Occipital lobe (tissue), 2 donors: ENCODE measurements around the gene CFAP157. TPM values are rescaled to one million over a fixed set of nuclear protein-coding genes. Genes with fewer than 3 reads are reported as not detected.

Experiments
- DNase-seq: peaks from one replicate; lab custom pipeline; 2025; lab: John Stamatoyannopoulos, UW
- total RNA-seq: library from RNA; depleted of rRNA; stranded (reverse); fragments of >200 nt; gene quantifications from one replicate; pipeline ENCODE4 v1.2.3, GENCODE V29; 2014

Gene CFAP157
- total RNA-seq, 1 donor from 2014 or later: 0.16 TPM

DNA sequence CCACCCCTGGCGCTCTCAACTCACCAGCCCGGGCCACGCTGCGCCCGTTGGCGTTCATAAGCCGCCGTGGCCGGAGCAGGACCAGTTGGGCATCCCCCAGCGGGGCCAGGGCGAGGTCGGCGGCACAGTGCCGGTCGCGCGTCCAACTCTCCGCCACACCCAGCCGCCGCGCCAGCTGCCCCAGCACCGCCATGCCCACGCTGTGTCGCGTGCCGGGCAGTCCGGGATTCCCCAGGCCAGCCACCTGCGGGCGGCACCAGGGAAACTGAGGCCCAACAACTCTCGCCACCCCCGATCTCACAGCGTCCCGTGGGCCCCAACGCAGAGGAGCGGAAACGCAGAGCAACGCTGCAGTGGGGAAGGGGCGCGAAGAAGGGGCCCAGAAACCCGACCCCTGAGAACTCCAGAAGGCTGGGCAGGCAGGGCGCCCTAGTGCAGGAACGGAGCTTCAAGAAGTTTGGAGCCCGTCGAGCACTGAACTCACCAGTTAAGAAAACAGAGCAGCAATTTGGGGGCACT is 8.2 kb downstream of the CFAP157 start:
- no peak for DNase-seq

- peak; percentile 93 for DNase-seq
Observed at GRCh38 chr9:127715470-127716337, 8.9 kb downstream of the CFAP157 start, which contains the start of the genes PTRH1 and TTC16. PTRH1 (minus strand) TSS chr9:127715663; CDS start chr9:127715639, 24 bp downstream. TTC16 (plus strand) TSS chr9:127716079; CDS start chr9:127716146, 67 bp downstream.

- DNase-seq: no peak
Observed at GRCh38 chr9:127716412-127716811, 9.6 kb downstream of the CFAP157 start.

GRCh38 chr9:127717766-127718165 is 11.0 kb downstream of the CFAP157 start:
- no peak for DNase-seq

DNA sequence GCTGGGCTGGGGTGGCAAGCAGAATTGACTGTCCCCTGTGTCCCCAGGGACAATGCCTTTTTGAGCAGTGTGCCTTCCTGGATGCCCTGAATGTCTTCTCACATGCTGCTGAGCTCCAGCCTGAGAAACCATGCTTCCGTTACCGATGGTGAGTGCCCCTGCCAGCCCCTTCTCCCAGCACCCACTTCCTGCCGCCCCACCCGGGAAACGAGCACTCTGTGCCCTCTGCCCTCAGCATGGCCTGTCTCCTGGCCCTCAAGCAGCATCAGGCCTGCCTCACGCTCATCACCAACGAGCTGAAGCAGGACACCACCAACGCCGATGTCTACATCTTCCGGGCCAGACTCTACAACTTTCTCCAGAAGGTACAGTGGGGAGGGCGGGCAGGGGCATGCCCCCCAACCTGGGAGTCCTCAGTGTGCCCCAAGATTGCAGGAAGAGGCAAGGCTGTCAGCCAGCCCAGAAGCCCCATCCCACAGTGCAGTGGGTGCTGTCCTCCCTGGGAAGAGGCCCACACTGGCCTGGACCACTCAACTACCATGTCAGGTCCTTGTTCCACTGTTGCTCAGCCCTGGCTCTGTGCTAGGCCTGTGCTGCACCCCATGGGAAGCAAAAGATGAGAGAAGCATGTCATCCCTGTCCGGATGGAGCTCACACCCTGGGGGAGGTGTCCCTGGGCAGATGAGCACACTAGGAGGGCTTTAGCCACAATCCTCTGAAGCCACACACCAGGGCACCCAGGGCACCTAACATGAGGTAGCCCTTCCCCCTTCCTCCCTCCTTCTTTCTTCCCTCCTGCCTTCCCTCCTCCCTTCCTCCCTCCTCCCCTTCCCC is 13.5 kb downstream of the CFAP157 start:
- DNase-seq: no peak

DNA sequence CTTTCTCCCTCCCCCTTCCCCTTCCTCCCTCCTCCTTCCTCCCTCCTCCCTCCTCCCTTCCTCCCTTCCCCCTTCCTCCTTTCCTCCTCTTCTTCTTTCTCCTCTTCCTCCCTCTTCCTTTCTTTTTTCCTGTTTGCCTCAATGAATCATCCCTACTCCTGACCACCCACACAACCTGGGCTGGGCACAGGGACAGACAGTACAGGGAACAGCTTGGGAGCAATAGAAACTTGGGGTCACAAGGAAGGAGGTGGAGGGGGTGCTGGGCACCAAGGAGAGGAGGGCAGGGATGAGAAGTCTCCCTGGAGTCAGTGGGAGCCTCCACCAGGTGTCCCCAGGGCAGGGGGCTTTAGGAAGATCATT is 14.1 kb downstream of the CFAP157 start:
- no peak for DNase-seq

DNA sequence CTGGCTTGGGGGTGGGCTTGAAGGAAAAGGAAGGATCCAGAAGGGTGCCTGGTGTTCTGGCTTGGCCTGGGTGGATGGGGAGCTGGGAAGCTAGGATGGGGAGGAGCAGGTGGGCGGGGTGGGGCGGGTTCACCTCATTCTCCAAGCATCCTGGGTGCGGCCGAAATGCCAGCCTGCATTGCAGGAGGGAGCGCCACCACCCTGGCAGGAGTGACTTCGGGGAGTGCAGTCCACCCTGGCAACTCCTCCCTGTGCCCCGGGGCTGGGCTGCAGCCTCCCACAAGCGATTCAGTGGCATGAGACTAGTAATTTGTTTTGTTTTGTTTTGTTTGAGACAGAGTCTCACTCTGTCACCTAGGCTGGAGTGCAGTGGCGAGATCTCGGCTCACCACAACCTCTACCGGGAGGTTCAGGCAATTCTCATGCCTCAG is 14.6 kb downstream of the CFAP157 start:
- DNase-seq: no peak

DNA sequence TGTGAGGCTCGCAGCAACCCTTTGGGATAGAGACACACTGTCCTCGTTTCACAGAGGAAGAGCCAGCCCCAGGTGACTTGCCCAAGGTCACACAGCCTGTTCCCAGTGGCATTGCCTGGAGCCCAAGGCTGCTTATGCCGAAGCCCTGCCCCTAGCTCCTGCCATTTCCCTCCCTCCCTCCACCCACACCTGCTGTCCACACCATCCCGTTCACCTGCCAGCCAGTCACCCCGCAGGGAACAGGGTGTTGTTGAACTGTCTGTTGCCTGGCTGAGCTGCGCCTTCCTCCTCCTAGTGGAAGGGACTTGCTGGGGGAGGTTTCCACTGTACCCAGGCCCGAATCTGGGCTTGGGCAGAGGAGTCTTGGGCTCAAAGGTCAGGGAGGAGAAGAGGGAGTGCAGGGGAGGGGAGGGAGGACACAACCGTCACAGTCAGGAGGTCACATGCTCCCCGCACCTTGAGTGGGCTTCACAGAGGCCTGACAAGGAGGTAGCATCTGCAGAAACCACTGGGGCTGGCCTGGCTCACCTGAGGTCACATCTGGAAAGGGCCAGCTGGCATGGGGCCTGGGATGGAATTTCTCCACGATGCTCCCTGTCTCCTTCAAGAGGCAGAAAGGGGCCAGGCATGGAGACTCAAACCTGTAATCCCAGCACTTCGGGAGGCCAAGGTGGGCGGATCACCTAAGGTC is 15.4 kb downstream of the CFAP157 start:
- DNase-seq: no peak

- DNase-seq: no peak
Observed at GRCh38 chr9:127723013-127723412, 16.2 kb downstream of the CFAP157 start.

DNA sequence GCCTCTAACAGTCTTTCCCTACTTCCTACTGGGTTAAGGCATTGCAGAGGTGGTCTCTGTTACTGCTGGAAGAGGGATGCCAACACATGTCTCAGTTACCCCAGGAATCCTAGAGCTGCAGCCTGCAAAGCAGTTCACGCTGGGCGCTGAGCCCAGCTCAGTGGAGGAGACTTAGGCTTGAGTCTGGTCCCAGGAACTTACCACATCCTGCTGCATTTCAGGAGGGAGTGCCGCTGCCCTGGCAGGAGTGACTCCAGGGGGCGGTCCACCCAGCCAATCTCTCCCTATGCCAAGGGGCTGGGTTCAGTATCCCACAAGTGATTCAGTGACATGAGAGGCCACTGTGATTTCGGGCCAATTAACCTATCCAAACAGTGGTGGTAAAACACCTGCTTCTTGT is 16.7 kb downstream of the CFAP157 start:
- DNase-seq: no peak

DNA sequence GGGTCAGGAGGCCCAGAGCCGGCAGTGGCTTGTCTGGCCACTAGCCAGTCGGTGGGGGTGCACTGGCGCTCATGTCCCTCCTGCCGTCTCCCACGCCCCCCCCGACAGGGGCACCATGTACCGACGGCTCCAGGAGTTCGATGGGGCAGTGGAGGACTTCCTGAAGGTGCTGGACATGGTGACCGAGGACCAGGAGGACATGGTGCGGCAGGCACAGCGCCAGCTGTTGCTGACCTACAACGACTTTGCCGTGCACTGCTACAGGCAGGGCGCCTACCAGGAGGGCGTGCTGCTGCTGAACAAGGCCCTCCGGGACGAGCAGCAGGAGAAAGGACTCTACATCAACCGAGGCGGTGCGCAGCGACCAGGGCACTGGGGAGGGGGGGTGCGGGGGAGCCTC is 17.2 kb downstream of the CFAP157 start:
- no peak for DNase-seq

DNA sequence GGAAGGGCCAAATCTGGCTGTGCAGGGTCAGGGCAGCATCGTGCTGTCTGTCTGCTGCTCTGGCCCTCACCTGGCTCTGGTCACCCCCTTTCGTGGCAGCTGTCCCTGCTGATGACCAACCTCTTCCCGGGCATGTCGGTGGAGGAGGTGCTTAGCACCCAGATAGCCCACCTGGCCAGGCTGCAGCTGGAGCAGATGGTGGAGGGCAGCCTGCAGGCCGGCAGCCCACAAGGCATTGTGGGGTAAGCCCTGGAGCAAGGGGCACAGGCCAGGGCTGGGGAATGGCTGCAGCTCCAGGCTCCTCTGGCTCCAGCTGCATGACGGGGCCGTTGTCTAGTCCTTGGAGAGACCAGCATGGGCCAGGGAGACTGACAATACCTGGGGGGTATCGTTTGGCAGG is 20.1 kb downstream of the CFAP157 start:
- DNase-seq: no peak

DNA sequence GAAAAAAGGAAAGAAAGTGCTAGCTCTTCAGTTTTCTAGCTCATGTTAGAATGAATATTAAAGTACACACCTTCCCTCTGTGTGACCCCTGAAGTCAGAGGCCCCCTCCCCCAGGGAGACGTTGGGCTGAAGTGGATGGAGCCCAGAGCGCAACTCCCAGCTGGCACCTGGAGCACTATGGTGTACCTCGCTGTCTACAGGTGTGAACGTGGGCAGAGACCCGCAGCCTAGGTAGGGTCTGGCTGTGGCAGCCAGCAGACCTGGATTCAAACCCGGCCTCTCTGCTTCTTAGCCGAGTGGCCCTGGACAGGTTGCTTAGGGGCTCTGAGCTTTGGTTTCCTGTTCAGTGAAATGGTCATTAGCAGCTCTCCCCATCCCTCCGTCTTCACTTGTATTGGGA is 22.0 kb downstream of the CFAP157 start:
- DNase-seq: no peak

- no peak for DNase-seq
Observed at GRCh38 chr9:127729522-127730256, 22.9 kb downstream of the CFAP157 start.

GRCh38 chr9:127730262-127730661 is 23.5 kb downstream of the CFAP157 start:
- no peak for DNase-seq

DNA sequence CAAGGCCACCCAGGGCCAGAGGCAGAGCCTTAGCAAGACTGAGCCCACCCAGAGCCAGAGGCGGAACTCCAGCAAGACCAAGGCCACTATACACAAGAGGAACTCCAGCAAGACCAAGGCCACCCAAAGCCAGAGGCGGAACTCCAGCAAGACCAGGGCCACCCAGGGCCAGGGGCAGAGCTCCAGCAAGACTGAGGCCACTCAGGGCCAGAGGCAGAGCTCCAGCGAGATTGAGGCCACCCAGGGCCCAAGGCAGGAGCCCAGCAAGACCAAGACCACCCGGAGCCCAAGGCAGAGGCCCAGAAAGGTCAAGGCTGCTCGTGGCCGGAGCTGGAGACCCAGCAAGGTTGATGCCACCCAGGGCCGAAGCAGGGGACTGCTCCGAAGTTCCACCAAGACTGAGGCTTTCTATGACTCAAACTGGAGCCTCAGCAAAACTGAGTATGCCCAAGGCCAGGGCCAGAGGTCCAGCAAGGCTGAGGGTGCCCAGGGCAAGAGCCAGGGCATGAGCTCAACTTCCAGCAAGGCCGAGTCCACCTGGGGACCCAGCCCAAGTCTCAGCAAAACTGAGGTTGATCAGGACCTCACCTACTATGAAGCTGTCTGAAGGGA is 24.1 kb downstream of the CFAP157 start:
- DNase-seq: no peak

DNA sequence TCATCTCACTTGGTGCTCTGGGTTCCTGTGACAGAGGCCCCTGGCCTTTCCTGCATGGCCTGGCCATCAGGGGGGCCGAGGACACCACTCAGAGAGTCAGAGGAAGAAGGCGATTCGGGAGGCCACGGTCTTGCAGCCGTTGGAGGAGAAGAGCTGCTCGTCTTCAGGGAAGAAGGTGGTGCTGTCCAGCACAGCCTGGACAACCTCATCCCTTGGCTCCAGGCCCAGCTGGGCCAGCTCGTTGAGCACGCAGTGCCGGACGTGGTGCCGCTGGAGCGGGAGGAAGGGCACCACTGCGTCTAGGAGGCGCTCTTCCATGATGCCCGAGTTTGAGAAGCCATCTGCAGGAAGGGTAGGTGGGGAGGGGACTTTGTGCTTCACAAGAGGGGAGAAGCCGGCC is 25.1 kb downstream of the CFAP157 start:
- no peak for DNase-seq

GRCh38 chr9:127732444-127732843 is 25.7 kb downstream of the CFAP157 start:
- DNase-seq: no peak

GRCh38 chr9:127733614-127734013 is 26.8 kb downstream of the CFAP157 start:
- no peak for DNase-seq

DNA sequence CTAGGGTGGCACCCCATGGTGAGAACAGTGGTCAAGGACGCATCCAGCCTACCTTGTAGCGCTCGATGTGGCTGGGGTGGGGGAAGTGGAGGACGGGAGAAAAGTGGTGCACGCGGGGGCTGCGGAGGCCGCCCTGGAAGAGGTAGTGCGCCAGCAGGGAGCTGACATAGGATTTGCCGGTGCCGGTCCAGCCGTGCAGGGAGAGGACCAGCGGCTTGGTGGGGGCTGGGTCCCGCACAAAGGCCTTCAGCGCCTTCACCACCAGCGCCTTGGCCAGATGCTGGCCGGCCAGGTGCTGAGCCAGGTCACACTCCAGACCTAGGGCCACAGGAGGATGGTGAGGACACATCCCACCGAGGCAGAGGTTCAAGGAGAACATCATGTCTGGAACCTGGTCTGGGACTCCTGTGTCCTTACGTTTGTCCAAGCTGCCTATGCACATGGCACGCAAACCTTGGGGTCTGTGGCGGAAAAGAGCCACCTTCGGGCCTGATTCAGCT is 27.5 kb downstream of the CFAP157 start:
- DNase-seq: no peak
